Brain pericyte (primary cell): ENCODE data around the gene ARHGEF17.
A peak's percentile ranks its signal among the peaks of the same experiment; 100 is the strongest.
"Not testable (repeated sequence)": the region's sequence is repeated elsewhere in the genome, so short reads cannot be mapped to it uniquely, and the experiment has no call there.

ENCODE experiments used
- DNase-seq: peaks from one replicate; pipeline ENCODE4 v3.0.0-alpha.2; 2012; ENCODE audit warnings: low read depth, low spot score

Gene ARHGEF17

DNA sequence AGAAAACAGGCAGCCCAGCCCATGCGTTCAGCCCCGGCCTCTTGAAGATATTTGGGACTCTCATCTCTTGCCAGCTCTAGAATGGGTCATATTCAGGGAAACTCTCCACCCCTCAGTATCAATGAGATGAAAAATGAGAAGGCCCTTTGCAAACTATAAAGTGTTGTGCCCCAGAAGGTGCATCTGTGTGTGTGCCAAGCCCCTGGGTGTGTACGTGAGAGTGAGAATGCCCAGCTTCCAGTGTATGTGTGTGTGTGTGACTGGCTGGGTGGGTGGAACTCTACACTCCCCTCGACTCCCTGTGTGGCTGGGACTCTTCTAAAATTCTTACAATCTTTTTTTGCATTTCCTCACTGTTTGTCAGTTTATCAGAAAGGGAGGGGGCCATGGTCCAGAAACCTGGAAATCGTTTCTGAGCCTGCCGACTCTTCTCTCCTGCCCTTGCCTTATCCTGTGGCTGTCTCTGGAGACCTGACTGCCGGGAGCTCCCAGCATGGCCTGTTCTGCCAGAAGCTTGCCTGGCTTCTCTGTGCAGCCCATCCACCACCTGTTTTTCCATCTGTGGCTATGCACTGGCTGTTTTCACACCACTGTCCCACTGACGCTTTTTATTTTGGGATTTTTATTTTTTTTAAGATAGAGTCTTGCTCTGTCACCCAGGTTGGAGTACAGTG lies 34.7 kb upstream of the ARHGEF17 start:
- no peak for DNase-seq

DNA sequence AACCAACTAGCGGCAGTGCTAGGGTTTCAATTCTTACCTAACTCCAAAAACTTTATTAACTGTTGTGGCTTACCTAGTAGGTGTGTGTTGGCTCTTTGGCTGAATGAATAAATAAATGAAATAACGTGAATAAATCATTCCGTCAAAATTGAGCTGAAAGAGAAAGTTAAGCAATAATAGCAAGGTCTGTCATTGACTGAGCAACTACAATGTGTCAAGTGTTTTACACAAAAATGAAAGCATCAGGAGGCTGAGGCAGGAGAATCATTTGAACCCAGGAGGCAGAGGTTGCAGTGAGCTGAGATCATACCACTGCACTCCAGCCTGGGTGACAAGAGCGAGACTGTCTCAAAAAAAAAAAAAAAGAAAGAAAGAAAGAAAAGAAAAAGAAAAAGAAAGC lies 33.9 kb upstream of the ARHGEF17 start:
- DNase-seq, result not testable (repeated sequence)

DNA sequence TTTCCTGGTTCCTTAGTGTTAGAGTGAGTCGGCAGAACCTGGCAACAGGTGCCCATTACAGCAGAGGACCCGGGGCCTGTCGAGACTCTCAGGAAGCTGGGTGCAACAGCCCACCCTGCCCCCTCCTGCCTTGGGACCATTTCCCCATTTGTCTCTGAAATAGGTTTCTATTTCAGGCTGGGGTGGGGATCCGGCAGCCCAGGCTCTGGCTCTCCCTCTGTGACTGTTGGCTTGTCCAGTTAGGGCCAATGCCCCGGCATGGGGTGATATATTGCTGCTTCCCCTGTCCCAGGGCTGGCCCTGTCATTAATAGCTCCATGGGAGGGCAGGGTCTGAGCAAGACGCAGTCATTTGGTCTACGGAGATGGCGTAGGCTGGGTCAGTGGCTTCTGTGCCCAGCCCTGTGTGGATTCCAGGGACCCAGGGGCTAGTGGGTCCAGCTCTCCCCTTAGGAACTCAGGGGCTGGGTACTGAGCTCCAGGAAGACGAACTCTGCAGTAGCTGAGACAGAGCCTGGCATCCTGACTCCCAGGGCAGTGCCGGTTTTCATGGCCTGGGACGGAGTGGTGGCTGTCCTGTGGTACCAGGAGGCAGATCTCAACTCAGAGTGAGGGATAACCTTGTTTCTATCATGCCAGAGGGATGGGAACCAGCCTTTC lies 33.2 kb upstream of the ARHGEF17 start:
- no peak for DNase-seq

DNA sequence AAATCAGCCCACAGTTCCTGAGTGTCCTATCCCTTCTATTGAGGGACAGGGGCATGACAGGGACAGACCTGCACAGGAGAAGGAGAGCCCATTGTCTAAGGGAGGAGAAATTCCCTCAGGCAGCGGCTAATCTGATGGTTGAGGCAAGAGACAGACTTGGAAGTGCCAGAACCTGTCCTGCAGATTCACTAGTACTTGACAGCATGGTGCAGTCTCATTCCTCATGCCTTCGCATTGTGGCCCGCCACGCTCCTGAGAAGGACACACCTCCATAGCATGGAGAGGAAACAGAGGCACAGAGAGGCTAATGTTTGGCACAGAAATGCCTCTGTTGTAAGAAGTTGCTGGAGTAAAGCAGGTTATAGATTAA lies 32.7 kb upstream of the ARHGEF17 start:
- no peak for DNase-seq

DNA sequence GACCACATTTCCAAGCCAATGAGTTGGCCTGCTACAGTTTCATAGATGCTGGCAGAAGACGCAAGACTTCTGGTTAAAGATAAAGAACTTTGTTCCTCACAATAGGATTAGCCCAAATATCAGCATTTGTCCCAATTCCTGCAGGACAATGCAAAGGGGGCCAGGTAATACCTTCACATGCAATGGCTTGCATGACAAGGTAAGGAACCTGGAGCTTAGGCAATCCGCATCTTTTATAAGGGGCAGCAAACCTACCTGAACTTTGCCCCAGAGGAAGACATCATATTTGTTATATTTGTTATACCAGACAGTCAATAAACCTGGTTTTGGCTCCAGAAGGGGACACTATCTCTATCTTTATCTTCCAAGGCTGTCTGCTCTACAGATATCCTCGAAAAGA lies 30.6 kb upstream of the ARHGEF17 start:
- DNase-seq, result no peak

DNA sequence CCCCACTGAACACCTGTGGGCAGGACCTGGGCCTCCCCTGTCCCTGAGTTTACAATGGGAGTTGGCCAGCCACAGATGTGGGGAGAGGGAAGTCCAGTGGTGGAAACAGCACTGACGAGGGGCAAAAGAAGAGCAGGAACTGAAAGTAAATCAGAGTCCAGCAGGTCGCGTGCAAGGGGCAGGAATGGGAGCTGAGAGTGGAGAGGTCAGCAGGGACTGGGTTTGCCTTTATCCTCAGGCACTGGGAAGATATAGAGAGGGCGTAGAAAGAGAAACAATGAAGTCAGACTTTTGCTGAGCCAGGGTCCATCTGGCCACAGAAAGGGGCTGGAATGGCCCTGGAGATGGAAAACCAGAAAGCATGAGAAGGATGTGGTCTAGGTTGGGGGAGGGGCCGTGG lies 27.4 kb upstream of the ARHGEF17 start:
- no peak for DNase-seq

DNA sequence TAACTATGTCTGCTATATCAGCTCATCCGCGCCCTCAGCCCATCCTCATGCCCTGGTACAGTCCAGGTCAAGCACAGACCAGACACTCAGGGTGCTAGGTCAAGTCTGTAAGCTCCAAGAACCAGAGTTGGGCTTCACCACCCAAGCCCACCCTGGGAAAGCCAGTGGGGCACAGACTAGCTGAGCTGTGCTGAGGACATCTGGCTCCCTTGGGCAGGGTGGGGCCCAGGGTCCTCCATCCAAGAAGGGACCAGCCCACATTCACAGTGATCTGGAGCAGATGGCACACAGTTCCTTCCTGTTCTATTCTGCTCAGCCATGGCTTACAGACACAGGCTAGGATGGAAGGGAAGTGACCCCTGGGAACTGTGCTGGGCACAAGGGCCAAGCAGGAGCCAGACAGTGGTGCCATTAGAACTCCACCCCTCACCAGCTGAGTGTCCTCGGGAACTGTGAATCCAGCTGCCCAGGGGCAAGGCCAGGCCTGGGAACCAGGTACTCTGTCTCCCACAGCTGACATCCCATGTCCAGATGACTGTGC lies 26.8 kb upstream of the ARHGEF17 start:
- DNase-seq, result no peak

DNA sequence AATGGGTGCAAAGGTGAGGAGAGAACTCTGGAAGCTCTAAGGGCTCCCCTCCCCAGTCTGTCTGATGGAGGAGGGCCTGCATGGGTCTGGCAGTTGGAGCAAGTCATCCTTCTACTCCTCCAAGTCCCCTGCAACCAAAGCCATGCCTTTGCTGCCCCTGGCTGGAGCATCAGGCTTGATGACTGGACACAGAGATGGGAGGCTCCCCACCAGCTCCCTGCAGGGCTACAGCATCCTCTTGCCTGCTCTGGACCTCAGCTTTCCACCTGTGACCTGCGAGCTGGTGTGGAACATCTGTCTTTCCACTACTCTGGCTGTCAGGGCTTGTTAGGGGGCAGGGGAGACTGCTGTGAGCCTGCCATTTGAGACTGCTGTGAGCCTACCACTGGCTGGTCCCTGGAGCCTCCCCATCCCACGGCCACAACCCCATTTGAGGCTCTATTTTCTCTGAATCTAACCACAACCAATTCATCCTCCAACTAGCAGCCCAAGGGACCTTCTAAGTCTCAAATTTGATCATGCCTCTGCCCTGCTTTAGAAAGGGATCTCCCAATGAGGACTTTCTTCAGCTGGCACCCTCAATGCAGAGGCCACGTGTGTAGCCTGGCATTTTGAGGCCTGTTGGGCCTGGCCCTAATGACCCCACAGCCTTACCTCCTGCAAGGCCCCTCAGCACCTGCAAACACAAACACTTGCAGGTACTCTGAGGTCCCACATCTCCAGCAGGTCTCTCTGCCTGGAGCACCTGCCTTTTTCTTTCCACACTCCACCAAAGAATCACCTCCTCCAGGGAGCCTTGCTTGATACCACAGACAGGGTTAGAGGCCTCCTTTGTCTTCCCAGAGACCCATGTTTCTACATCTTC lies 26.0 kb upstream of the ARHGEF17 start:
- DNase-seq, result no peak

DNA sequence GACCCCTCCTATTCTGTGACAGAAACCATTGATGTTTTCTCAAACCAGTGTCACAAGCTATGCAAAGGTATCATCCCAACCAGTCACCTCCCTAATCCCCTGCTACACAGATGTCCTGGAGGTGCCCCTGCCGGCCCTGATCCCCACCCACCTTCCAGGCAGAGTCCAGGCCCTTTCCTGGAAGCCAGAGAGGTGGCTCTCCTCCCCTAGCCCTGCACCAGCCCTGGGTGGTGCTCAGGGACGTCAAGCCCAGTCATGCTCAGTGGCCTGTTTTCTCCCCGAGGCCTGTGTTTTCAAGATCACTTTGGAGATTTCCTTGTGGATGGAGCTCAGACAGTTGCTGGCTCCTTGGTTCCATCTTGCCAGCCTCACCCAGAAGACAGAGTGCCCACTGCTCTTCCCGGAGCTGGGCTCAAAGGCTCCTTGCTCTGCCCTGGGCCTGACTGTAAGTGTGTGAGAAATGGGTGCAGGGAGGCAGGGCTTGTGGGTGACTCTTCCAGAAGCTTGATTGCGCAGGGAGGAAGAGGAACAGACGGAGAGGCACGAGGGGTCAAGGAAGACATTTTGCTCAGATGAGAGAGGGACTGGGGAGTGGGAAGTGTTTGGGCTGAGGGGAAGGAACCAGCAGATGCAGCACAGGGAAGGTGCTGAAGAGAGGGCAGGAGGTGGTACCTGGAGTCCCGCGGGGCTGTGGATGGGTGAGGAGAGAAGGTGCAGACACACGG lies 24.6 kb upstream of the ARHGEF17 start:
- no peak for DNase-seq

DNA sequence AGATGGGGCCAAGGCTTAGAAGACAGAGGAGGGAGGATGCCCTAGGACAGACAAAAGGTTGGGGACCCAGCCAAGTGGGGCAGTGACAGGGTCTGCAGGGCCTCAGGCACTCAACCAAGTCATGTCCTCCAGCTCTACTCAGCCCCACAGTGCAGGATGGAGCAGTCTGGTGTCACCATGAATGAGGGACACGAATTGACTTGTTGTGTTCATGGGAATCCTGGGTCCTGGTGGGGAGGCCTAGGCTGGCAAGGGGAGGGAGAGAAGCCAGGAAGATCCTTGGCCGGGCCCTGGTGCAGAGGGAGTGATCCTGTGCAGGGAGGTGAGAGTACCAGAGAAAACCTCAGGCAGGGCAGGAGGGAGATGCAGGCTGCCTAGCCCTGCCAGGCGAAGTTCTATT lies 24.0 kb upstream of the ARHGEF17 start:
- no peak for DNase-seq

DNA sequence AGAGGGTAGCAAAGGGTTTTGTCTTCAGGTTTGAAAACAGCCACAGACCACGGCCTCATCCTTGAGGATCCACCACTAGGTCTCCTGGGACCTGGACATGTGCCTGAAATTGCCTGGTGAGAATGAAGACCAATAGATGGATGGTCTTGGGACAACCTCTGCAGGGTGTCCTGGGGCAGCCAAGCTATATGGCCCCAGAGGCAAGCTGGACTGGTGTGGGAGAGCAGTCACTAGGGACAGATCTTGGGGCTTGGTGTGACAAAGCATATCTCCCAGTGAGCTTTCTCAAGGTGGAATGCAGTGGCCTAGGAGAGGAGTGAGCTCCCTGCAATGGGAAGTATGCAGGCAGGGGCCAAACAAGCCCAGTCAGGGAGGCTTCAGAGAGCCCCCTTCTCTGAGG lies 22.4 kb upstream of the ARHGEF17 start:
- DNase-seq, result no peak

DNA sequence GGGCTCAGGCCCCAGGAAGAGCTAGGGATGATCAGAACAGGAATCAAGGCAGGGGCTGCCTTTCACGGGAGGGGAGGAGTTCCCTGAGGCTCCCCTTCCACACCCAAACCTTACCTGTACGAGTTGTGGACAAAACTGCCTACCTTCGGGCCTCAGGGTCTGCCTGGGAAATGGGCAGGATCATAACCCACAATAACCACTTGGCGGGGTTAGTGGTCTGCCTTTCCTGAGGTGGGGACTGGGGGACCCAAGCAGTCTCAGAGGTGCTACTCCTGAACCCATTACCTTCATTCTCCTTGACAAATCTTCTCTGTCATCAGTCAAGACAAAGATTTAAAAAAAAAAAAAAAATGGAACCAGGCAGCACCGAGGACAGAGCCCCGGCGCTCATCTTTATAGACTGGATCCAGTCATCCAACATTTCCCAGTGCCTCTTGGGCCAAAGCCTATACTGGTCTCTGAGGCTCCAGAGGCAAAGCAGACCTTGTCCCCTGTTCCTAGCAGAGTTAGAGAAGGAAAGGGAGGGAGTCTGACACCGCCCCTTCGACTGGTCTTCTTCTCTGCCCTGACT lies 21.8 kb upstream of the ARHGEF17 start:
- no peak for DNase-seq

DNA sequence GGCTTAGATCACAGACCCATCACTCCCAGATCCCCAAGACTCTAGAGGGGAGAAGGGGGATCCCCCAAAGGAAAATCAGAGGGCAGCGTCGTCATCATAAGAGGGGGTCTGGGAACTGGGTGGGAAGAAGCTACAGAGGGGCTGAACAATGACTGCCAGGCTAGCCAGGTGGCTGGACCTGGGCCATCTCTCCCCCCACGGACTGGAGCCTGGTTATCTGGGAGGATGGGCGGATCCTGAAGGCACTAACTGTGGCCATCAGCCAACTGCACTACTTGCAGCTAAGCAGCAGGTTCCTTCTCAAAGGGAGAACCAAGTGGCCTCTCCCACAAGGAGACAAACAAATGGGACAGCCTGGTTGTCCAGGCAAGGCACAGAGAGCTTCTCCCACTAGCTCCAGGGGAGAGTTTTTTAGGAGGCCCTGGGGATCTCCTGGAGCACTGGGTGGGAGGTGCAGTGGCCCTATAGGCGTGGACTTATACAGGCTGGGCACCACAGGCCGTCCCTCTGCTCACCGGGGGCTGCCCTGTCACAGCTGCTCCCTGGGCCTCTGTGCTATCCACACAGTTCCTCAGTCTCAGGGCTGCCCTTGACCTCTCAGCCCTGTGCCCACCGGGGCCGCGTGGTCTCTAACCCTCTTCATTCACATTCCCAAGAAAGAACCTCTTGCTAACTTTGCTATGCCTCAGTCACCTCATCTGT lies 20.5 kb upstream of the ARHGEF17 start:
- DNase-seq, result no peak

DNA sequence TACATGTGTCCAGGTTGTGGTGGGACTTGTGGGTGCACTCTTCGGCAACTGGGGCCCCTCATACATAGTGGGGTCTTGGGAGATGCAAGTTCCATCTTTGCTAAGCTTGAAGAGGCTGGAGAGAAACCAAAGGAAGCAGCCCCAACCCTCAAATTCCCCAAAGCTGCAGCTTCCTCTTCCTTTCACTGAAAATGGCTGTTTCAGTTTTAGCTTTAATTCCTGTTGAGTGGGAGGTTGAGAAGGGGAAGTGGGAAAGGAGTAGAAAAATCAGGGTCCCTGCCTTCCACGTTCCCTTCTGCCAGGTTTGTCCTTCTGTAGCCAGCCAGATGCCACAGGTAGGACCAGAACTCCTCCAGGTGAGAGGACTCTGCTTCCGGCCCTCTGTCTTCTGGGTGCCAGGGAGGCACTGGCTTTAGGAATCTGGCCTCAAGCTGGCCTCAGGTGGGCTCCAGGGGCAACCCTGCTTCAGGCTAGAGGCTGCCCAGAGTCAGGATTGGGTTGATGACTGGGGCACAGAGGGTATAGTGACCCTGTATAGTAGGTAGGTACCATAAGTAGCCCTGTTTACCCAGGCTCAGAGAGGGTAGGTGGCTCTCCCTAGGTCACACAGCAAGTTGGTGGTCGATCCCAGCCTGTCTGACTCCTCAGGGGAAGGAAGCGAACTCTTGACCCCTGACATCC lies 19.7 kb upstream of the ARHGEF17 start:
- no peak for DNase-seq

DNA sequence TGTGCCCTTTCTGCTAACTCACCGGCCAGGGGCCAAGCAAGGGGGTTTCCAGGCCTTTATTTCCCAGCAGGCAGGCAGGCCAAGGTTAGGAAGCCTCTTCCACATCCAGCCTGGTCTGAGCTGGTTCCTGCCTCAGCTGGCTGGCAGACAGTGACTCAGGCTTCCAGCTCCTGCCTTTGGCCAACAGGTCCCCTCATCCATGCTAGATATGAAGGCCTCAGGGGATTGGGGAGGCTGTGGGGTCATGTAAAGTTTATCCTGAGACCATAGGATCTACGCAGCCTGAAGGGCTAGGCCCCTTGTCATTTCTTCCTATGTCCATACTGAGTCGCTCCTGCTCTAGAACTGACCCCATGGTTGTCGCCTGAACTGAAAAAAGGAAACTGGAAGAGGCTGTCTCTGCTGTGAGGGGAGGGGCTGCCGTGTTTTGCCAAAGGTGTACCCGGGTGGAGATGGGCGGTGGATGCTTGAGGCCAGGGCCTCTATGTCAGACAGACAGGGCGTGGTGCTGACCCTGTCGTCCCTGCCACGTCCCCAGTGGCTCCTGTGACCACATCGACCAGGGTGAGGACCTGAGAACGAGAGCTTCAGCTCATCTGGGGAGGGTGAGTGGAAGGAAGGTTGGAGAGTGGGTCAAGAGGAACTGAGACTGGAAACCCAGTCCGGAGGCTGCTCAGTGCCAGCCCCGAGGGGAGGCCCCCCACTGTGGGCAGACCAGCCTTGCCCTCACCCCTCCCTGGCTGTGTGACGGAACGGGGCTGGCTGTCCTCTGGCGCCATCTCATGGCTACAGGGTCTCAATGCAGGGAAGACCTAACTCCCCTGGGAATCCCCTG lies 19.0 kb upstream of the ARHGEF17 start:
- peak; percentile 60 for DNase-seq

DNA sequence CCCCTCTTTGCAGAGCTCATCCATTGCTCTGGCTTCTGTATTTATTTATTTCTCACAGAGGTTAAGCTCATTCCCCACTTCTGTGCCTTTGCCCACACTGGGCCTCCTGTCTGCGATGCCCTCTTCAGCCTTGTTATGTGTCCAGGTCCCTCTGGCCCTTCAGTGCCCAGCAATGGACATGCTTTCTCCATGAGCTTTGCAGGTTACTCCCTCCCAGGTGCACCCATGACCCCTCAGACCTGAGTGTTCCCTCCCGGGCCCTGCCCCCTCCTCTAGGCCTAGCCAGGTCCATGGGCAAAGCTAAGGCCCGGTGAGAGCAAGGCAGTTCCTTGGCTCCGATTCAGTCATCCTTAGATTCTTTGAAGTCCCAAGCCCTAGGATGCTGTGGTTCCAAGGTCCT lies 17.5 kb upstream of the ARHGEF17 start:
- DNase-seq, result no peak

DNA sequence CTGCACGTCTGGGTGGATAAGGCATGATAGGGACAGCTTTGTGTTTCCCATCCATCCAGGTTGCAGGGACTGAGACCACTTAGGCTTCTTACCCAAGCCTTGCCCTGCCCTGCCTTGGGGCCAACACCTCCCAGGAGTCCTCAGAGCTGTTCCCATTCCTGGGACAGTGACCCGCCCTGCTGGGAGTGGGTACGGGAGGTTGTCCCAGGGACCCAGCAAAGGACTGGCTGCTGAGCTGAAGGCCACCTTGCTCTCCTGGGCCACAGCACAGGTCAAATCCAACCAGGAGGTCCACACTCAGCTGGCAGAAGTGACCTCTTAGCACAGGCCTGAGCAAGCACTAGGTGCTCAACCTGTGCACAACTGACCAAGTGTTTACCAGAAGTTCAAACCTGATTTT lies 16.9 kb upstream of the ARHGEF17 start:
- no peak for DNase-seq

DNA sequence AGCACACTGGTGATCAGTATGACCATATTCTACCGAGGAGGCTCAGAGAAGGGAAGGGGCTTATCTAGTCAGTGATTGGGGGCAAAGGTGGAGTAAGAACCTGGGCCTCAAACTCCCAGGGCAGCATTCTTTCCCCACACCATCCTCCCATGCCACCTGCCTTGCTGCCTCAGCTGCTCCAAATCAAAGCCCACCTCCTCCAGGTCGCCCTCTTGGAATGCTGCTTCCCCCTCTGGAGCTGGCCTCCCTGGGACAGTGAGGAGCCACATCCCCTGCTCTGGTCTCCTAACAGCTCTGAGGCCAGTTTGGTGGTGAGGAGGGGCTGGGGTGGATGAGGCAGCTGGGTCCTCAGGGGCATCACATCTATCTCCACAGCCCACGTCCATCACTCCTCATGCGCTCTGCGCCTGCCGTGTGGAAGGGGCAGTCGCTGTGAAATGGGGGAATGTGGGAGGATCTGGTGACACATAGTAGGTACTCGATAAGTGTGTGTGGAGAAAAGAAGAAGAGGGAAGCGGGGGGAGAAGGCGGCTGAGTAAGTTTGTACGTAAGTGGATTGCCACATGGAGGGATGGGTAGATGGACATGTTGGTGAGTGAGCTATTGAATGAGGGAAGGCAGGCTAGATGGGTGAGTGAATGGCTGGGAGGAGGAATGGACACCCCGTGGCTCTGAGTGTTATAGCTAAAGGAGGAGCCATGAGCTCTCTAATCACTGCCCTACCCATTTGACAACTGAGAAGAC lies 16.1 kb upstream of the ARHGEF17 start:
- DNase-seq, result no peak

DNA sequence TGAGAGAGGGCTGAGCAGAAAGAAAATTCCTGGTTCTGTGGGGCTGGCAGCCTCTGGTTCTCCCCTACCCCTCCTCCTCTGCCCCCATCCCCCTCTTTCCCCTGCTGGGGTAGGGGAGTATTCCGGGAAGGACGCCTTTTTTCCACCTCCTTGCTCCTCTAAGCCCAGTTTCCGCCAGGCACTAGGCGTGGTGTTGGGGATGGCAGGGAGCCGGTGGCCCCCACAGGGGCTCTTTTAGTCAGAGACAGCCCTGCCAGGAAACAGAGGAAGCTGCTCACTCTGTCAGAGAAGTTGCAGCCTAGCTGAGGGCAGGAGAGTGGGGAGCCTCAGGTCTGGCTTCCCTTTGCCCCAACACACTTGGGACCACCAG lies 15.6 kb upstream of the ARHGEF17 start:
- DNase-seq, result no peak
